Activated T-helper 2 cell treated with anti-CD3 and anti-CD28 coated beads, Interferon-gamma antibody, Interleukin-2, Interleukin-4, amounts not matched to agents 10 μg/mL and 5 μg/mL and 100 μg/mL, durations not matched to agents 14 hours and 24 hours and 36 hours (primary cell): ENCODE results near the gene OLR1. TPM values are rescaled to one million over a fixed set of nuclear protein-coding genes. Genes with fewer than 3 reads are reported as not detected.
A peak's percentile ranks its signal among the peaks of the same experiment; 100 is the strongest.
"Not testable (repeated sequence)": the region's sequence is repeated elsewhere in the genome, so short reads cannot be mapped to it uniquely, and the experiment has no call there.

Source experiments
- DNase-seq: peaks from one replicate; pipeline ENCODE4 v3.0.0; 2021; ENCODE audit warnings: low spot score
- H3K27ac Mint-ChIP-seq: one replicate; pipeline ENCODE4 v1.8.0; 2021; ENCODE audit warnings: mixed read lengths
- H3K27me3 Mint-ChIP-seq: one replicate; pipeline ENCODE4 v1.8.0; 2021; ENCODE audit warnings: low read depth, mixed read lengths
- H3K36me3 Mint-ChIP-seq: one replicate; pipeline ENCODE4 v1.8.0; 2021; ENCODE audit warnings: low read depth, mixed read lengths
- H3K4me1 Mint-ChIP-seq: one replicate; pipeline ENCODE4 v1.8.0; 2021; ENCODE audit warnings: low read depth, mixed read lengths
- H3K4me3 Mint-ChIP-seq: one replicate; pipeline ENCODE4 v1.8.0; 2021; ENCODE audit warnings: low read depth, mild to moderate bottlenecking, moderate library complexity, mixed read lengths
- H3K9me3 Mint-ChIP-seq: one replicate; pipeline ENCODE4 v1.8.0; 2021; ENCODE audit warnings: mixed read lengths
- intact Hi-C: fragments of 100-400 bp; cut with micrococcal nuclease; formaldehyde crosslinking; loops from one replicate; pipeline ENCODE4 v1.15.1; 2023
- total RNA-seq: library from RNA; stranded (reverse); gene quantifications from 2 replicates; pipeline ENCODE4 v1.2.3, GENCODE V29; 2022

OLR1 gene
- total RNA-seq, 1 donor from 2014 or later = not detected

DNA sequence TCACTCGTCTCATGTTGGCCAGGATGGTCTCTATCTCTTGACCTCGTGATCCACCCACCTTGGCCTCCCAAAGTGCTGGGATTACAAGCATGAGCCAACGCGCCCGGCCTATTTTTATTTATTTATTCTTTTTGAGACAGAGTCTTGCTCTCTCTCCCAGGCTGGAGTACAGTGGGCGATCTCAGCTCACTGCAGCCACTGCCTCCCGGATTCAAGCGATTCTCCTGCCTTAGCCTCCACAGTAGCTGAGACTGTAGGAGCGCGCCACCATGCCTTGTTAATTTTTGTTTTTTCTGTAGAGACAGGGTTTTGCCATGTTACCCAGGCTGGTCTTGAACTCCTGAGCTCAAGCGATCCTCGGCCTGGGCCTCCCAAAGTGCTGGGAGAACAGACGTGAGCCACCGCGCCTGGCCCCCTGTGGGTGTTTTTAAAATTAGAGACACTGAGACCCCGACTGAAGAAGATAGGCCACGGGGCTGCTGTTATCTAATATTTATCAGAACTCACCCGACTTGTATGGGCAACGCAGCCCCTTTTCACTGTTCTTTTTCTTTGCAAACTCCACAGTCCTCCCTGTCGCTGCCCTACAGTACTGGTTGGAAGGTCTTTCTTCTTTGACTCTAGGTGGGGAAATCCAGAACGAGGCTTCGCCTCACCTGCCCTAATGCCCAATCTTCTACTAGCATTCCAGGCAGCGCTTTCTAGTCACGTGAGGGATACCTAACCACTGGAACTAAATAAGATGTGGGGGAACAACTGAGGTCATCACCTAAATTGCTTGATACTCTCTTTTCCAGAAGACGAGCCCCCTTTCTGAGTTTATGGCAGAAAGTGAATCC lies 39.4 kb upstream of the OLR1 start:
- Mint-ChIP-seq H3K4me1 (peaks cover 30% of the 10 kb centered on the region), H3K36me3 (no peaks in the 10 kb centered on the region), H3K27ac (no peak overlapping the region), H3K9me3 (no peaks in the 10 kb centered on the region), H3K27me3 (peaks cover 26% of the 10 kb centered on the region), H3K4me3 (no peak overlapping the region)
- intact Hi-C loops = loop anchor here (5.0 to 10.0 kb wide), 5 partner anchors 57 to 469 kb away; no protein-coding TSS in a partner anchor
- DNase-seq = no peak

GRCh38 chr12:10210225-10210624 lies 38.3 kb upstream of the OLR1 start:
- no peak overlapping the region for H3K4me3 Mint-ChIP-seq
- no peaks in the 10 kb centered on the region for H3K9me3 Mint-ChIP-seq
- H3K27me3 Mint-ChIP-seq = peaks cover 25% of the 10 kb centered on the region
- H3K4me1 Mint-ChIP-seq = peaks cover 26% of the 10 kb centered on the region
- H3K27ac Mint-ChIP-seq = no peak overlapping the region
- intact Hi-C loops = loop anchor here (5.0 to 10.0 kb wide), 5 partner anchors 55 to 468 kb away; no protein-coding TSS in a partner anchor
- DNase-seq = no peak
- H3K36me3 Mint-ChIP-seq = no peaks in the 10 kb centered on the region

- Mint-ChIP-seq H3K36me3 (no peaks in the 10 kb centered on the region), H3K9me3 (no peaks in the 10 kb centered on the region), H3K27ac (no peak overlapping the region), H3K4me1 (peaks cover 3% of the 10 kb centered on the region), H3K27me3 (peaks cover 33% of the 10 kb centered on the region), H3K4me3 (no peak overlapping the region)
- DNase-seq = no peak
- intact Hi-C loops = no loop called here
These were observed 35.2 kb upstream of the OLR1 start for GRCh38 chr12:10207136-10207535.

GRCh38 chr12:10205220-10205807 lies 33.4 kb upstream of the OLR1 start:
- H3K4me3 Mint-ChIP-seq = no peak overlapping the region
- H3K36me3 Mint-ChIP-seq = no peaks in the 10 kb centered on the region
- DNase-seq = no peak
- intact Hi-C loops = no loop called here
- no peak overlapping the region for H3K27ac Mint-ChIP-seq
- H3K4me1 Mint-ChIP-seq = no peaks in the 10 kb centered on the region
- H3K9me3 Mint-ChIP-seq = no peaks in the 10 kb centered on the region
- peaks cover 35% of the 10 kb centered on the region for H3K27me3 Mint-ChIP-seq

DNA sequence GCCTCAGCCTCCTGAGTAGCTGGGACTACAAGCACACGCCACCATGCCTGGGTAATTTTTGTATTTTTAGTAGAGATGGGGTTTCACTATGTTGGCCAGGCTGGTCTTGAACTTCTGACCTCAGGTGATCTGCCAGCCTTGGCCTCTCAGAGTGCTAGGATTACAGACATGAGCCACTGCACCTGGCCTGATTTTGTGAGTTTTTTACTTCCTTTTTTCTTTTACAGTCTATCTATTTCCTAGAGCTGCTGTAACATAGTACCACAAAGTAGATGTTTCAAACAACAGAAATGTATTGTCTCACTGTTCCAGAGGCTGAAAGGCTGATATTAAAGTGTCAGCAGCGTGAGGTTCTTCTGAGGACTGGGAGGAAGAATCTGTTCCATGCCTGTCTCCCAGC lies 32.6 kb upstream of the OLR1 start:
- H3K27me3 Mint-ChIP-seq = peaks cover 35% of the 10 kb centered on the region
- H3K4me3 Mint-ChIP-seq, DNase-seq, H3K36me3 Mint-ChIP-seq, H3K27ac Mint-ChIP-seq, H3K4me1 Mint-ChIP-seq, intact Hi-C loops, H3K9me3 Mint-ChIP-seq: not testable (repeated sequence)

DNA sequence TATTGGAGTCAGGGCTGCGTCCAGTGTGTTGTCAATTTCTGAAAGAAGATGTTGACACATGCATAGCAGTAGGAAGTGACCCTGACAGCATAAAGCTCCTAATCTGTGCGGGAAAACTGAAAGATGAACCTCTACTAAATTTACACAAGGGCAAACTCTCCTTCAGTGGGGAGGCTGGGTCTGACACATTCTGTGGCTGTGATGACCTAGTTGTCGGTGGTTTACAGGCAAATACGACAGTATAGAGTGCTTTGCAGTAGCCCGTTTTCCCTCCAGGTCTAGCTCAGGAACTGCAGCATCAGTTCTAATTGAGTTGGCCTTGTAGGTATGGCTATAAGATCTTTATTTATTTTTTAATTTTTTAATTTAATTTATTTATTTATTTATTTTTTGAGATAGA lies 25.9 kb upstream of the OLR1 start:
- Mint-ChIP-seq H3K4me1 (no peaks in the 10 kb centered on the region), H3K36me3 (no peaks in the 10 kb centered on the region), H3K27ac (no peak overlapping the region), H3K9me3 (no peaks in the 10 kb centered on the region), H3K27me3 (peaks cover 17% of the 10 kb centered on the region), H3K4me3 (no peak overlapping the region)
- intact Hi-C loops = no loop called here
- no peak for DNase-seq

- Mint-ChIP-seq H3K4me1 (no peaks in the 10 kb centered on the region), H3K27me3 (peaks cover 22% of the 10 kb centered on the region), H3K36me3 (no peaks in the 10 kb centered on the region), H3K4me3 (no peak overlapping the region), H3K9me3 (no peaks in the 10 kb centered on the region), H3K27ac (no peak overlapping the region)
- no peak for DNase-seq
- intact Hi-C loops = no loop called here
These were observed 24.3 kb upstream of the OLR1 start for GRCh38 chr12:10196210-10196609.

- H3K27me3 Mint-ChIP-seq = peaks cover 33% of the 10 kb centered on the region
- intact Hi-C loops = loop anchor here (5.0 kb wide), 1 partner anchor 182 kb away; the partner anchor contains the start of gene CLEC12B
- no peaks in the 10 kb centered on the region for H3K9me3 Mint-ChIP-seq
- no peak overlapping the region for H3K4me3 Mint-ChIP-seq
- no peak overlapping the region for H3K27ac Mint-ChIP-seq
- H3K4me1 Mint-ChIP-seq = peaks cover 2% of the 10 kb centered on the region
- no peak for DNase-seq
- H3K36me3 Mint-ChIP-seq = no peaks in the 10 kb centered on the region
These were observed 22.3 kb upstream of the OLR1 start for GRCh38 chr12:10194160-10194670.

GRCh38 chr12:10191865-10192264 lies 19.9 kb upstream of the OLR1 start:
- peaks cover 33% of the 10 kb centered on the region for H3K27me3 Mint-ChIP-seq
- H3K9me3 Mint-ChIP-seq = no peaks in the 10 kb centered on the region
- H3K27ac Mint-ChIP-seq = no peak overlapping the region
- no peaks in the 10 kb centered on the region for H3K36me3 Mint-ChIP-seq
- intact Hi-C loops = loop anchor here (2.0 to 5.0 kb wide), 2 partner anchors 39 to 180 kb away; partner anchors contain the start of gene CLEC12B
- no peak overlapping the region for H3K4me3 Mint-ChIP-seq
- H3K4me1 Mint-ChIP-seq = peaks cover 2% of the 10 kb centered on the region
- DNase-seq = no peak

GRCh38 chr12:10190558-10191388 lies 18.8 kb upstream of the OLR1 start:
- intact Hi-C loops = loop anchor here (2.0 to 5.0 kb wide), 2 partner anchors 38 to 178 kb away; partner anchors contain the start of gene CLEC12B
- no peak overlapping the region for H3K4me3 Mint-ChIP-seq
- H3K4me1 Mint-ChIP-seq = peaks cover 2% of the 10 kb centered on the region
- H3K27me3 Mint-ChIP-seq = peaks cover 35% of the 10 kb centered on the region
- H3K9me3 Mint-ChIP-seq = no peaks in the 10 kb centered on the region
- H3K27ac Mint-ChIP-seq = no peak overlapping the region
- peak; percentile 18 for DNase-seq
- no peaks in the 10 kb centered on the region for H3K36me3 Mint-ChIP-seq

DNA sequence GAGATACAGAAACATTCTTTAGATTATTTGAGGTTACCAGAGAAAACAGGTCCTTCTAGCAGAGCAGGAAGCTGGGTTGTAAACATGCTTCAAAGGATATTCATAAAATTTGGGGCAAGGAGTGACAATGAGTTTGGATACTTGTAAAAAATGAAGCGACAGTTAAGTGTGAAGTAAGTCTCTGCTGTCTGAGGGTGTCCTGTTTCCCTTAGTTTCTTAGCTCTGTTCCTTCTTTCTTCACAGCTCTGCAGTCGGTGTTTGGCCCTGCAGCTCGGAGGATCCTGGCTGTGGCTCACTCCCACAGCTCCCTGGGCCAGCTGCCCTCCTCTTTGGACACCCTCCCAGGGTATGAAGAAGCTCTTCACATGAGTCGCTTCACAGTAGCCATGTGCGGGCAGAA lies 17.7 kb upstream of the OLR1 start:
- Mint-ChIP-seq H3K9me3 (no peaks in the 10 kb centered on the region), H3K36me3 (no peaks in the 10 kb centered on the region), H3K4me3 (no peak overlapping the region), H3K27me3 (peaks cover 31% of the 10 kb centered on the region), H3K27ac (no peak overlapping the region), H3K4me1 (peaks cover 2% of the 10 kb centered on the region)
- intact Hi-C loops = loop anchor here (2.0 to 5.0 kb wide), 2 partner anchors 37 to 177 kb away; partner anchors contain the start of gene CLEC12B
- no peak for DNase-seq

GRCh38 chr12:10186958-10187357 lies 15.0 kb upstream of the OLR1 start:
- peaks cover 28% of the 10 kb centered on the region for H3K27me3 Mint-ChIP-seq
- H3K27ac Mint-ChIP-seq, H3K4me1 Mint-ChIP-seq, H3K36me3 Mint-ChIP-seq, H3K9me3 Mint-ChIP-seq, H3K4me3 Mint-ChIP-seq, intact Hi-C loops, DNase-seq: not testable (repeated sequence)
